HEK293T (cell line): ENCODE measurements around the gene ANO1.
"Not testable (repeated sequence)": the region's sequence is repeated elsewhere in the genome, so short reads cannot be mapped to it uniquely, and the experiment has no call there.

Experiments
- CTCF ChIA-PET: fragments of 350-600 bp; formaldehyde crosslinking; extraction: SDS; loops from one replicate; lab custom pipeline; 2021; ENCODE audit warnings: antibody characterized with exemption, inconsistent platforms; lab: Yijun Ruan, JAX
- POLR2A ChIA-PET: fragments of 350-600 bp; formaldehyde crosslinking; extraction: SDS; loops from one replicate; lab custom pipeline; 2020; ENCODE audit warnings: antibody characterized with exemption, inconsistent platforms; lab: Yijun Ruan, JAX
- DNase-seq: peaks from one replicate; pipeline ENCODE4 v3.0.0; 2012; ENCODE audit warnings: mixed read lengths; ENCODE audit errors: extremely low spot score
- ARNT ChIP-seq: fragments of 450-650 bp; IDR thresholded peaks from 2 replicates; pipeline ENCODE4 v1.6.1; 2017; ENCODE audit warnings: mild to moderate bottlenecking
- BHLHE40 ChIP-seq: fragments of 450-650 bp; IDR thresholded peaks from 2 replicates; pipeline ENCODE4 v1.6.1; 2016; ENCODE audit warnings: mild to moderate bottlenecking, moderate library complexity, borderline replicate concordance
- CTBP1 ChIP-seq: fragments of 450-650 bp; IDR thresholded peaks from 2 replicates; pipeline ENCODE4 v1.6.1; 2016; ENCODE audit warnings: borderline replicate concordance
- ELF4 ChIP-seq: fragments of 450-650 bp; IDR thresholded peaks from 2 replicates; pipeline ENCODE4 v1.6.1; 2017; ENCODE audit warnings: antibody characterized with exemption
- FOXK2 ChIP-seq: fragments of 450-650 bp; IDR thresholded peaks from 2 replicates; pipeline ENCODE4 v1.6.1; 2016; ENCODE audit warnings: mild to moderate bottlenecking
- FOXM1 ChIP-seq: fragments of 450-650 bp; IDR thresholded peaks from 2 replicates; pipeline ENCODE4 v1.6.1; 2017; ENCODE audit warnings: mild to moderate bottlenecking, borderline replicate concordance
- HDGF ChIP-seq: fragments of 450-650 bp; IDR thresholded peaks from 2 replicates; pipeline ENCODE4 v1.6.1; 2017; ENCODE audit warnings: antibody characterized with exemption, borderline replicate concordance
- L3MBTL2 ChIP-seq: fragments of 450-650 bp; conservative IDR thresholded peaks from 2 replicates; pipeline ENCODE4 v1.6.1; 2016; ENCODE audit warnings: mild to moderate bottlenecking
- LEF1 ChIP-seq: fragments of 450-650 bp; IDR thresholded peaks from 2 replicates; pipeline ENCODE4 v1.6.1; 2017; ENCODE audit warnings: mild to moderate bottlenecking, borderline replicate concordance
- NFRKB ChIP-seq: fragments of 450-650 bp; IDR thresholded peaks from 2 replicates; pipeline ENCODE4 v1.6.1; 2016; ENCODE audit warnings: mild to moderate bottlenecking, moderate library complexity
- SP1 ChIP-seq: fragments of 450-650 bp; IDR thresholded peaks from 2 replicates; pipeline ENCODE4 v1.6.1; 2017
- SUZ12 ChIP-seq: fragments of 450-650 bp; IDR thresholded peaks from 2 replicates; pipeline ENCODE4 v1.6.1; 2016; ENCODE audit warnings: mild to moderate bottlenecking
- TARDBP ChIP-seq: fragments of 450-650 bp; IDR thresholded peaks from 2 replicates; pipeline ENCODE4 v1.6.1; 2016
- ZNF384 ChIP-seq: fragments of 450-650 bp; IDR thresholded peaks from 2 replicates; pipeline ENCODE4 v1.6.1; 2016
- TF ChIP-seq, protein P1 (sequence below): fragments of 450-650 bp; IDR thresholded peaks from 2 replicates; pipeline ENCODE4 v1.6.1; 2016

Gene ANO1

DNA sequence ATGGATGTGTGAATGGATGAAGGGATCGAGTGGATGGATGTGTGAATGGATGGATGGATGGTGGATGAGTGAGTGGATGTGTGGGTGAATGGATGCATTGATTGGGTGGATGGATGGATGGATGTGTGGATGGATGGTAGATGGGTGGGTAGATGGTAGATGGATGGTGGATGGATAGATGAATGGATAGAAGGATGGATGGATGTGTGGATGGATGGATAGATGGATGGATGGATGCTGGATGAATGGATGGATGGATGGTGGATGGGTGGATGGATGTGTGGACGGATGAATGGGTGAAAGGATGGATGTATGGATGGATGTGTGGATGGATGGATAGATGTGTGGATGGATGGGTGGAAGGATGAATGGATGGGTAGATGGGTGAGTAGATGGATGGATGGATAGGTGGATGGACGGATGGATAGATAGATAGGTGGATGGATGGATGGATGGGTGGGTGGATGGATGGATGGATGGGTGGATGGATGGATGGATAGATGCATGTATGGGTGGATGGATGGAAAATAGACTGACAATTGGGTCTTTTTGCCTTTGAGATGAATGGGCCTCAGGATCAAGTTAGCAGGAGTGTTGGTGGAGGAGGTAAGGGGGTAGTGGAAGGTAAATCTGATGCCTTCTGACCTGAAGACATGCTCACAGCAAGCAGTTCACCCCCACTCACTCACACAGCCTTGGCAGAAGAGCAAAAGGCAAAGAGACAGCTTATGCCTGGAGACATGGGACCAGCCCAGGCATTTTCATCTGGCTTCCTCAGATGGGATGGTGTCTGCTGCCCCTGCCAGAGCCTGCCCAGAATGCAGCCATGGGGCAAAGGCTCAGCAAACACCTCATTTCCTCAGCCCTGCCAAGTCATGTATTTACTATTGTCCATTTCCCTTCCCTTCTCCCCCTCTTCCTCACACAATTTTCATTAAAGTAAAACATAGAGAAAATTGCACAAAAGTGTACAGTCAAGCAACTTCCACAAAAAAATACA lies 117.0 kb downstream of the ANO1 start:
- DNase-seq, result no peak
- ChIA-PET CTCF (no interaction called here), POLR2A (no interaction called here)
- TF ChIP-seq ARNT (no peak), CTBP1 (no peak), SUZ12 (no peak), L3MBTL2 (no peak), SP1 (no peak), FOXK2 (no peak), LEF1 (no peak), ZNF384 (no peak), FOXM1 (no peak), NFRKB (no peak), TARDBP (no peak), HDGF (no peak), ELF4 (no peak)
- TF ChIP-seq, protein P1, sequence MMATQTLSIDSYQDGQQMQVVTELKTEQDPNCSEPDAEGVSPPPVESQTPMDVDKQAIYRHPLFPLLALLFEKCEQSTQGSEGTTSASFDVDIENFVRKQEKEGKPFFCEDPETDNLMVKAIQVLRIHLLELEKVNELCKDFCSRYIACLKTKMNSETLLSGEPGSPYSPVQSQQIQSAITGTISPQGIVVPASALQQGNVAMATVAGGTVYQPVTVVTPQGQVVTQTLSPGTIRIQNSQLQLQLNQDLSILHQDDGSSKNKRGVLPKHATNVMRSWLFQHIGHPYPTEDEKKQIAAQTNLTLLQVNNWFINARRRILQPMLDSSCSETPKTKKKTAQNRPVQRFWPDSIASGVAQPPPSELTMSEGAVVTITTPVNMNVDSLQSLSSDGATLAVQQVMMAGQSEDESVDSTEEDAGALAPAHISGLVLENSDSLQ, result no peak

DNA sequence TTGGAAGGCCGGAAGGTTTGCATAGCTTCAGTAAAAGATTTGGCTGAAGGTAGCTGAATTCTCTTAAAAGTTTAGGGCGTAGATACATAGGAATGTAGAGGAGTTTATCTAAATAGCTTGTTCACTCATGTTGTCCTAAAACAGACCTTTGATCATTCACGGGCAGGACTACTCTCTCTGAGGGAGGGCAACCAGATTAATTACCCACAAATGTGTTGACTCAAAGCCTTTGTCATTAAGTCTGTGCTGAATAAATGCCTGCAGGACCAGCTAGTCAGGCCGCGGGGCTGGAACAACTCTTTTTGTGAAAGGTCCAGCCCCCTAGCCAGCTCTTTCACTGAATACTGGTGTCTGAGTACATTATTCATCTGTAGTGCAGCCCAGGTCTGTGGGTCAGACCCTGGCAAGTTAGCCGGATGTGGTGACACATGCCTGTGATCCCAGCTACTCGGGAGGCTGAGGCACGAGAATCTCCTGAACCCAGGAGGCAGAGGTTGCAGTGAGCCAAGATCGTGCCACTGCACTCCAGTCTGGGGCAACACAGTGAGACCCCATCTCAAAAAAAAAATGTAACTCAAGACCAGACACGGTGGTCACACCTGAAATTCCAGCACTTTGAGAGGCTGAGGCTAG lies 122.2 kb downstream of the ANO1 start:
- POLR2A ChIA-PET, result no interaction called here
- TF ChIP-seq BHLHE40 (no peak), ZNF384 (no peak)
- no peak for DNase-seq

DNA sequence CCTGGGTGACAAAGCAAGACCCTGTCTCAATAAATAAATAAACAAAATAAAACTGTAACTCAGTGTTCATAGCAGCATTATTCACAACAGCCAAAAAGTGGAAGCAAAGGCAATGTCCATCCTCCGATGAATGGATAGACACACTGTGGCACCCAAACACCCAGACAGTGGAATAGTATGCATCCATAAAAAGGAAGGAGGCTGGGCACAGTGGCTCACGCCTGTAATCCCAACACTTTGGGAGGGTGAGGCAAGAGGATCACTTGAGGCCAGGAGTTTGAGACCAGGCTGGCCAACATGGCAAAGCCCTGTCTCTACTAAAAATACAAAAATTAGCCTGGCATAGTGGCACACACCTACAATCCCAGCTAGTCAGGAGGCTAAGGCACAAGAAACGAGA lies 122.9 kb downstream of the ANO1 start:
- POLR2A ChIA-PET, DNase-seq, CTCF ChIA-PET: not testable (repeated sequence)

More for the DNA sequence above, 122.2 kb downstream of the ANO1 start:
- CTCF ChIA-PET, result no interaction called here

DNA sequence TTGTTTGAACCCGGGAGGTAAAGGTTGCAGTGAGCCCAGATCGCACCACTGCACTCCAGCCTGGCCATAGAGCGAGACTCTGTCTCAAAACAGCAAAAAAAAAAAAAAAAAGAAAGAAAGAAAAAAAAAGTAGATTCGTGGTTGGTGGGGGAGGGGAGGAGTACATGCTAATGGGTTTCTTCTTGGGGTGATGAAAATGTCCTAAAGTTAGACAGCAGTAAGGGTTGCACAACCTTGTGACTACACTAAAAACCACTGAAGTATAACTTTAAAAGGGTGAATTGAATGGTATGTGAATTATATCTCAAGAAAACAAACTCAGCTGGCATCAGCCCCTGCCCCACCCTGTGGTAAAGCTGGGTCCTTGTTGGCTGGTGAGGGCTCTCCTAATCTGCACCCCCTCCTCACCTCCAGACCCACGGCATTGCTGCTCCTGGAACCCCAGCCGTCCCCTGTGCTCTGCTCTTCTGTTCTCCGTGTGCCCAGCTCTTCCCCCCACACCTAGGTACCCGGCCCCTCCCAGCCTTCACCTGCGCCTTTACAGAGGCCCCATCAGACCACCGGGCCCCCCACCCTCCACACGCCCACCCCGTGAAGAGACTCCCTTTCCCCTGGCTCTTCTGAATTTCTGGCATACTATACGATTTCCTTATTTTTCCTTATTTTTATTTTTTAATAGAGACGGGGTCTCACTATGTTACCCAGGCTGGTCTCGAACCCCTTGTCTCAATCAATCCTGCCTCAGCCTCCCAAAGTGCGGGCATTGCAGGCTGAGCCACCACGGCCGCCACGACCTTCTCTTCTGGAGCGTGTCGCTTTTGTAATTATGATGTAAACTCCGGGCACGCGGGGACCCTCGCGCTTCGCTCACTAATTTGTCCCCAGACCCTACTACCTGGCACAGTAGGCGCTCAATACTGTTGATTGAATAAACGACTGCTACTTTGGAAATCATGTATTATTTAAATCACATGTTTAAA lies 124.1 kb downstream of the ANO1 start:
- TF ChIP-seq FOXK2 (no peak), ZNF384 (peak; percentile 63), FOXM1 (no peak)
- TF ChIP-seq, protein P1, result no peak
- no peak for DNase-seq
- ChIA-PET POLR2A (interaction anchor here (0.9 kb wide), 1 partner anchor 121 kb away, joined by 3 read pairs; no protein-coding TSS in a partner anchor), CTCF (no interaction called here)

DNA sequence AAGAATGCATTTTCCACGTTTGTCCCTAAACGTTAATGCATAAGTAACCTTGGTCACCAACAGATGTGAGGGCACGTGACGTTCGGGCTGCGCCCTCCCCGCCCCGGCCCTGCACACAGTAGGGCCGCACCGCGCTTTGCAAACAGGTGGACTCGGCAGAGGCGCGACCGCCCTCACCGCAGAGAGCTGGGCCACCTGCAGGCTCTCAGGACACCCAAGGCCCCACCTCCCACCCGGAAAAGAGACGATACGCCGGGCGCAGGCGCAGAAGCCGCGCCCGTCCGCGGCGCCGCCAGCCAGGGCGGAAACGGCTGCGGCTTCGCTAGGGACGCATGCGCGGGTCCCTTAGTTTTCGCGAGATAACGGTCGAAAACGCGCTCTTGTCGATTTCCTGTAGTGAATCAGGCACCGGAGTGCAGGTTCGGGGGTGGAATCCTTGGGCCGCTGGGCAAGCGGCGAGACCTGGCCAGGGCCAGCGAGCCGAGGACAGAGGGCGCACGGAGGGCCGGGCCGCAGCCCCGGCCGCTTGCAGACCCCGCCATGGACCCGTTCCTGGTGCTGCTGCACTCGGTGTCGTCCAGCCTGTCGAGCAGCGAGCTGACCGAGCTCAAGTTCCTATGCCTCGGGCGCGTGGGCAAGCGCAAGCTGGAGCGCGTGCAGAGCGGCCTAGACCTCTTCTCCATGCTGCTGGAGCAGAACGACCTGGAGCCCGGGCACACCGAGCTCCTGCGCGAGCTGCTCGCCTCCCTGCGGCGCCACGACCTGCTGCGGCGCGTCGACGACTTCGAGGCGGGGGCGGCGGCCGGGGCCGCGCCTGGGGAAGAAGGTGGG lies 125.0 kb downstream of the ANO1 start, which contains the start of gene FADD:
Gene FADD, plus strand, starts transcription at position 377 of the 831 bp plus-strand sequence. Its CDS starts 164 bp downstream, at position 541.
- peak; percentile 95 for DNase-seq
- POLR2A ChIA-PET, result interaction anchor here (0.6 to 1.2 kb wide), 5 partner anchors 25 to 301 kb away, joined by 3 to 5 read pairs (median 3); no protein-coding TSS in a partner anchor
- peak; percentile 36 for TF ChIP-seq L3MBTL2
- peak; percentile 42; the same call in 1 of the 2 replicates for TF ChIP-seq ELF4
- TF ChIP-seq, protein P1, result no peak
- CTCF ChIA-PET, result interaction anchor here (1.0 kb wide), 1 partner anchor 295 kb away, joined by 3 read pairs; no protein-coding TSS in a partner anchor
